K562 (cell line): ENCODE data around the gene FAM83D. TPM values are rescaled to one million over a fixed set of nuclear protein-coding genes. Genes with fewer than 3 reads are reported as not detected.
A peak's percentile ranks its signal among the peaks of the same experiment; 100 is the strongest.

Experiments used
- CHAMP1 ChIP-seq: fragments of 450-650 bp; IDR thresholded peaks from 2 replicates; pipeline ENCODE4 v1.6.1; 2016; ENCODE audit warnings: mild to moderate bottlenecking
- CTBP1 ChIP-seq: fragments of 450-650 bp; IDR thresholded peaks from 2 replicates; pipeline ENCODE4 v1.6.1; 2016; ENCODE audit warnings: borderline replicate concordance
- E2F5 ChIP-seq: sonication (generic); formaldehyde crosslinking; IDR thresholded peaks from 2 replicates; pipeline ENCODE4 v1.8.0; 2022; ENCODE audit warnings: mild to moderate bottlenecking, missing genetic modification reagents
- EP400 ChIP-seq: fragments of 450-650 bp; IDR thresholded peaks from 2 replicates; pipeline ENCODE4 v1.6.1; 2017; ENCODE audit warnings: antibody characterized with exemption, mild to moderate bottlenecking, moderate library complexity
- HSF4 ChIP-seq: fragments of 250-450 bp; sonication (Bioruptor Pico); IDR thresholded peaks from 2 replicates; pipeline ENCODE4 v2.1.2; 2022; ENCODE audit warnings: mild to moderate bottlenecking, moderate library complexity, borderline replicate concordance
- ILK ChIP-seq: fragments of 450-650 bp; IDR thresholded peaks from 2 replicates; pipeline ENCODE4 v1.6.1; 2016; ENCODE audit warnings: missing genetic modification characterization, low read depth, mild to moderate bottlenecking, missing compliant biosample characterization, moderate library complexity, borderline replicate concordance
- MIER1 ChIP-seq: fragments of 450-650 bp; IDR thresholded peaks from 2 replicates; pipeline ENCODE4 v1.6.1; 2016; ENCODE audit warnings: antibody characterized with exemption, mild to moderate bottlenecking, low read depth
- PBX2 ChIP-seq, 2 experiments: IDR thresholded peaks in 1 of 2; conservative IDR thresholded peaks in 1 of 2; 2 replicates each; pipeline ENCODE4 v1.6.1; 2016; ENCODE audit warnings: low read depth in 2 of 2, mild to moderate bottlenecking in 1 of 2, missing compliant biosample characterization in 1 of 2, missing genetic modification characterization in 1 of 2, moderate library complexity in 1 of 2
- PCBP1 ChIP-seq: fragments of 200-400 bp; formaldehyde crosslinking; IDR thresholded peaks from 2 replicates; pipeline ENCODE4 v1.6.1; 2018; ENCODE audit warnings: mild to moderate bottlenecking, low read depth, low read length; ENCODE audit not compliant: poor library complexity, severe bottlenecking
- SMARCE1 ChIP-seq: fragments of 450-650 bp; IDR thresholded peaks from 2 replicates; pipeline ENCODE4 v1.7.1; 2016; ENCODE audit warnings: mild to moderate bottlenecking
- SOX6 ChIP-seq: fragments of 450-650 bp; IDR thresholded peaks from 2 replicates; pipeline ENCODE4 v1.6.1; 2014; ENCODE audit warnings: mild to moderate bottlenecking
- SRF ChIP-seq, 2 experiments: fragments of 250-450, 450-650 bp in 1 of 2; sonication (Bioruptor Pico) in 1 of 2; sonication (generic) in 1 of 2; formaldehyde crosslinking; IDR thresholded peaks; 2 replicates each; pipeline versions ENCODE4 v1.5.0 to v1.5.1; 2020 to 2022; ENCODE audit warnings: mild to moderate bottlenecking in 1 of 2, missing genetic modification reagents in 1 of 2
- TAL1 ChIP-seq: fragments of 450-650 bp; IDR thresholded peaks from 2 replicates; pipeline ENCODE4 v1.6.1; 2016; ENCODE audit warnings: mild to moderate bottlenecking
- TCFL5 ChIP-seq: fragments of 250-450 bp; sonication (Bioruptor Pico); conservative IDR thresholded peaks from 2 replicates; pipeline ENCODE4 v1.6.1; 2021; ENCODE audit warnings: mild to moderate bottlenecking, moderate library complexity, matching md5 sums
- WHSC1 ChIP-seq: IDR thresholded peaks from one replicate; pipeline ENCODE4 v1.6.1; 2012; ENCODE audit warnings: low read length, control low read depth, inconsistent platforms
- ZBTB1 ChIP-seq: sonication (generic); formaldehyde crosslinking; IDR thresholded peaks from 2 replicates; pipeline ENCODE4 v1.8.1; 2023; ENCODE audit warnings: missing genetic modification reagents, low read depth, mild to moderate bottlenecking, borderline replicate concordance
- ZMIZ1 ChIP-seq, 2 experiments: fragments of 150-350 bp in 1 of 2; IDR thresholded peaks; 2 replicates each; pipeline ENCODE4 v1.6.1; 2012 to 2016; ENCODE audit warnings: low read depth in 2 of 2, low read length in 2 of 2, mild to moderate bottlenecking in 1 of 2, moderate library complexity in 1 of 2
- polyA plus RNA-seq, 8 experiments: library from polyadenylated mRNA; depleted of rRNA in 4 of 8; stranded (reverse) in 5 of 8; unstranded in 3 of 8; fragments of >200 nt; fragmentation: Nextera tagmentation in 2 of 8; fragmentation: Illumina TruSeq in 1 of 8; extraction: Ambion mirVana in 2 of 8; extraction: Trizol in 1 of 8; gene quantifications; 2 replicates each; pipeline versions ENCODE4 v1.2.1 to v1.2.3, GENCODE V29; 2011 to 2014; ENCODE audit warnings: inconsistent platforms in 1 of 8, missing spikeins in 1 of 8
- total RNA-seq, 7 experiments: library from RNA; depleted of rRNA in 6 of 7; stranded (reverse); fragments of >200 nt in 6 of 7; fragmentation: Illumina TruSeq in 2 of 7; extraction: Trizol in 2 of 7; gene quantifications; 2 replicates each; pipeline versions ENCODE4 v1.2.1 to v1.2.3, GENCODE V29; 2011 to 2021; ENCODE audit warnings: low replicate concordance in 1 of 7

Gene FAM83D
- total and polyA plus RNA-seq, 9 of the 15 experiments (the other 6 are each of a cell fraction or from before 2014, with no cell fraction given), result 8.2 to 66.1 (median 43.5) TPM

- TF ChIP-seq CHAMP1 (no peak), TCFL5 (no peak), ZMIZ1 (IDR thresholded peaks at IDR 0.05; ENCODE audit: low read depth in 2 of 2, low read length in 2 of 2) (no peak), SRF (CRISPR knock-in tag; IDR thresholded peaks at IDR 0.05) (no peak), HSF4 (no peak), PCBP1 (no peak), E2F5 (CRISPR knock-in tag) (no peak), CTBP1 (peak; percentile 73), WHSC1 (no peak), MIER1 (no peak), TAL1 (no peak), ZBTB1 (CRISPR knock-in tag) (no peak; the same call in 1 of the 2 replicates), PBX2 (CRISPR knock-in tag; IDR thresholded peaks at IDR 0.05; ENCODE audit: low read depth) (no peak), PBX2 (tag; conservative IDR thresholded peaks at IDR 0.05; ENCODE audit: low read depth) (no peak), EP400 (peak; percentile 95), ILK (tag) (no peak), SMARCE1 (no peak), SOX6 (no peak)
Measured at GRCh38 chr20:38962044-38962927, 36.1 kb downstream of the FAM83D start, which contains the start of gene DHX35 (continued).
